Upper lobe of left lung (tissue), 6 donors: ENCODE data around the gene BLMH. TPM values are rescaled to one million over a fixed set of nuclear protein-coding genes. Genes with fewer than 3 reads are reported as not detected.
A peak's percentile ranks its signal among the peaks of the same experiment; 100 is the strongest.

Experiments used
- ATAC-seq, 2 donors: fragments of 200-7000 bp; cut with Tn5 transposase; one replicate each; pipeline ENCODE4 v1.9.1; 2022; ENCODE audit warnings: mild to moderate bottlenecking in 2 of 2, moderate library complexity in 2 of 2; ENCODE audit not compliant: low FRiP score in 2 of 2
- DNase-seq, 2 donors: peaks; one replicate each; pipeline ENCODE4 v3.0.0-alpha.2; 2019 to 2020
- H3K27ac ChIP-seq, 4 donors: fragments of 200-600 bp; sonication (generic); one replicate each; pipeline ENCODE4 v1.5.1; 2016 to 2019
- H3K27me3 ChIP-seq, 4 donors: fragments of 200-600 bp; sonication (generic); one replicate each; pipeline ENCODE4 v1.5.1; 2017 to 2019
- H3K36me3 ChIP-seq, 4 donors: fragments of 200-600 bp; sonication (generic); one replicate each; pipeline ENCODE4 v1.5.1; 2016 to 2019
- H3K4me1 ChIP-seq, 4 donors: fragments of 200-600 bp; sonication (generic); one replicate each; pipeline ENCODE4 v1.5.1; 2018 to 2019
- H3K4me3 ChIP-seq, 4 donors: fragments of 200-600 bp; sonication (generic); one replicate each; pipeline ENCODE4 v1.5.1; 2017 to 2019; ENCODE audit warnings: mild to moderate bottlenecking in 2 of 4, moderate library complexity in 1 of 4
- H3K9me3 ChIP-seq, 4 donors: fragments of 200-600 bp; sonication (generic); one replicate each; pipeline ENCODE4 v1.5.1; 2018 to 2019
- CTCF ChIP-seq, 6 experiments: fragments of 450-650 bp in 4 of 6; fragments of 200-600 bp in 2 of 6; sonication (generic) in 2 of 6; IDR thresholded peaks; one replicate each; pipeline ENCODE4 v1.5.1; 2016 to 2019; ENCODE audit warnings: antibody characterized with exemption in 6 of 6
- EP300 ChIP-seq, 4 donors: sonication (generic); formaldehyde crosslinking; IDR thresholded peaks; one replicate each; pipeline ENCODE4 v1.5.1; 2017; ENCODE audit warnings: antibody characterized with exemption in 4 of 4, control low read depth in 2 of 4
- POLR2A ChIP-seq, 4 donors: fragments of 450-650 bp; IDR thresholded peaks; one replicate each; pipeline ENCODE4 v1.5.1; 2016 to 2017; ENCODE audit warnings: antibody characterized with exemption in 4 of 4, mild to moderate bottlenecking in 2 of 4
- POLR2AphosphoS5 ChIP-seq, 2 donors: sonication (generic); formaldehyde crosslinking; IDR thresholded peaks; one replicate each; pipeline ENCODE4 v1.5.1; 2017; ENCODE audit warnings: antibody characterized with exemption in 2 of 2
- WGBS, 2 donors: methylation state at CpG; one replicate each; pipeline ENCODE4 v1.1.5; 2017 to 2018; 5-methylcytosine and 5-hydroxymethylcytosine counted together
- total RNA-seq, 6 donors: library from RNA; depleted of rRNA in 4 of 6; stranded (reverse); fragments of >200 nt in 4 of 6; gene quantifications; one replicate each; pipeline versions ENCODE4 v1.1.0 to v1.2.1, GENCODE V29; 2016 to 2021
- donor health status: DM: no; HTN: no; CAD: no; lungs with moderate emphysema.
- donor health status: DM: no; HTN: yes; CAD: no; lungs with severe emphysema.

BLMH gene
- total RNA-seq, 6 donors from 2014 or later: 16.4 to 33.6 (median 22.4) TPM

- WGBS, 2 donors: 16 to 33% methylated on average over 1 of the region's 1 CpG
- TF ChIP-seq CTCF (IDR thresholded peaks at IDR 0.05) (no peak), EP300 (IDR thresholded peaks at IDR 0.05) (no peak), POLR2AphosphoS5 (IDR thresholded peaks at IDR 0.05) (no peak), POLR2A (IDR thresholded peaks at IDR 0.05) (no peak)
- Histone ChIP-seq H3K4me1 (peaks cover 0 to 12% (median 9%) of the 10 kb centered on the region in 4 donors), H3K9me3 (no peaks in the 10 kb centered on the region), H3K36me3 (no peaks in the 10 kb centered on the region), H3K4me3 (no peak overlapping the region), H3K27ac (no peak overlapping the region), H3K27me3 (no peaks in the 10 kb centered on the region)
- DNase-seq: no peak
- no peak for ATAC-seq
Measured at GRCh38 chr17:30326809-30327208, 35.1 kb upstream of the BLMH start.

GRCh38 chr17:30324723-30325122 lies 33.0 kb upstream of the BLMH start:
- ATAC-seq (no peak), DNase-seq (no peak)
- no peaks in the 10 kb centered on the region for H3K9me3 ChIP-seq
- H3K36me3 ChIP-seq: no peaks in the 10 kb centered on the region
- H3K27ac ChIP-seq: no peak overlapping the region
- TF ChIP-seq CTCF (IDR thresholded peaks at IDR 0.05) (no peak), EP300 (IDR thresholded peaks at IDR 0.05) (no peak)
- WGBS, 2 donors: 78 to 81% methylated on average over 7 of the region's 7 CpGs
- no peak overlapping the region for H3K4me3 ChIP-seq
- no peaks in the 10 kb centered on the region for H3K27me3 ChIP-seq
- H3K4me1 ChIP-seq: peaks cover 0 to 12% (median 9%) of the 10 kb centered on the region in 4 donors

- ATAC-seq: no peak
- Histone ChIP-seq H3K4me1 (peaks cover 0 to 12% (median 9%) of the 10 kb centered on the region in 4 donors), H3K27me3 (no peaks in the 10 kb centered on the region), H3K27ac (no peak overlapping the region), H3K9me3 (no peaks in the 10 kb centered on the region), H3K36me3 (no peaks in the 10 kb centered on the region), H3K4me3 (no peak overlapping the region)
- peak in 1 of 2 donors; percentile 66 for DNase-seq
- TF ChIP-seq EP300 (IDR thresholded peaks at IDR 0.05): no peak
- TF ChIP-seq POLR2A (IDR thresholded peaks at IDR 0.05): no peak
- TF ChIP-seq CTCF (IDR thresholded peaks at IDR 0.05): no peak
- no peak for TF ChIP-seq POLR2AphosphoS5 (IDR thresholded peaks at IDR 0.05)
Measured at GRCh38 chr17:30323895-30324319, 32.2 kb upstream of the BLMH start.

- H3K4me3 ChIP-seq: no peak overlapping the region
- 31 to 54% methylated on average over 5 of the region's 5 CpGs for WGBS, 2 donors
- H3K4me1 ChIP-seq: peaks cover 0 to 12% (median 9%) of the 10 kb centered on the region in 4 donors
- H3K27ac ChIP-seq: no peak overlapping the region
- ATAC-seq (no peak), DNase-seq (peak in 1 of 2 donors; percentile 34)
- H3K36me3 ChIP-seq: no peaks in the 10 kb centered on the region
- no peaks in the 10 kb centered on the region for H3K27me3 ChIP-seq
- H3K9me3 ChIP-seq: no peaks in the 10 kb centered on the region
- no peak for TF ChIP-seq POLR2A (IDR thresholded peaks at IDR 0.05)
- no peak for TF ChIP-seq EP300 (IDR thresholded peaks at IDR 0.05)
- TF ChIP-seq CTCF (IDR thresholded peaks at IDR 0.05): no peak
- TF ChIP-seq POLR2AphosphoS5 (IDR thresholded peaks at IDR 0.05): no peak
Measured at GRCh38 chr17:30323262-30323894, 31.6 kb upstream of the BLMH start.

- ATAC-seq: no peak
Measured at GRCh38 chr17:30321314-30321713, 29.6 kb upstream of the BLMH start.

More at GRCh38 chr17:30321314-30321713, 29.6 kb upstream of the BLMH start:
- no peaks in the 10 kb centered on the region for H3K9me3 ChIP-seq
- peaks cover 0 to 10% (median 9%) of the 10 kb centered on the region in 4 donors for H3K4me1 ChIP-seq
- H3K27me3 ChIP-seq: no peaks in the 10 kb centered on the region
- no peak overlapping the region for H3K4me3 ChIP-seq
- no peak overlapping the region for H3K27ac ChIP-seq
- WGBS, 2 donors: 82 to 90% methylated on average over 4 of the region's 4 CpGs
- TF ChIP-seq POLR2AphosphoS5 (IDR thresholded peaks at IDR 0.05) (no peak), CTCF (IDR thresholded peaks at IDR 0.05) (no peak), POLR2A (IDR thresholded peaks at IDR 0.05) (no peak), EP300 (IDR thresholded peaks at IDR 0.05) (no peak)
- no peaks in the 10 kb centered on the region for H3K36me3 ChIP-seq
- no peak for DNase-seq
